ENCODE results near the gene NPHP3. TPM values are rescaled to one million over a fixed set of nuclear protein-coding genes. Genes with fewer than 3 reads are reported as not detected.

Gene NPHP3
- total RNA-seq, 1 donor: 41.3 TPM

DNA sequence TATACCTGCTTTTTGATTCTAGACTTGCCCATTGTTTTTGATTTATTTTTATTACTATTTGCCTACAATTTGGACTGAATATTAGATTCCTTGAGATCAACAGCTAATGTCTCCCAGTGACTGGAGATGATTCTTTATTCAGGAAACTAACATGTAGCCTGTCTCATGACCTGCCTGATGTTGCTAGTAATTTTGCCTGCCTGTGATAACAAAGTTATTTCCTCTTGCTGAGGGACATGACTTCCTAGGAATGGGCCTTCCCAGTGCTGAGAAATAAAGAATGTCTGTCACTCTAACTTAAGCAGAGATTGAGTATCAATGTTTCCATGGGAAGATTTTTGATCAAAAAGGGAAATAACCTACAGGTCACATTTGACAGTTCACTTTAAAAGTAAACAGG, 13.4 kb upstream of the NPHP3 start:
- no peak overlapping the region for H3K27ac ChIP-seq (ENCODE audit: low read depth, low read length)
- no peaks in the 10 kb centered on the region for H3K4me1 ChIP-seq (ENCODE audit: insufficient read depth, low read length)
- H3K79me2 ChIP-seq (ENCODE audit: insufficient read depth, low read length): no peaks in the 10 kb centered on the region
- H3K9me3 ChIP-seq (ENCODE audit: low read depth, low read length): no peaks in the 10 kb centered on the region
- no peaks in the 10 kb centered on the region for H4K20me1 ChIP-seq (ENCODE audit: insufficient read depth, low read length)
- no peak overlapping the region for H2AFZ ChIP-seq (ENCODE audit: low read length)
- H3K36me3 ChIP-seq (ENCODE audit: insufficient read depth, low read length): no peaks in the 10 kb centered on the region
- peaks cover 16% of the 10 kb centered on the region for H3K27me3 ChIP-seq (ENCODE audit: insufficient read depth, low read length)
- no peak overlapping the region for H3K4me3 ChIP-seq (ENCODE audit: insufficient read depth, low read length)
- no peak for TF ChIP-seq CTCF (IDR thresholded peaks at IDR 0.05; ENCODE audit: extremely low read depth, low read depth, low read length)
- no peak overlapping the region for H3K4me2 ChIP-seq (ENCODE audit: insufficient read depth, low read length)
- DNase-seq (ENCODE audit: insufficient read length, low spot score, missing footprints): no peak

- Histone ChIP-seq H3K9me3 (ENCODE audit: low read depth, low read length) (no peaks in the 10 kb centered on the region), H3K4me1 (ENCODE audit: insufficient read depth, low read length) (no peaks in the 10 kb centered on the region), H2AFZ (ENCODE audit: low read length) (no peak overlapping the region), H3K79me2 (ENCODE audit: insufficient read depth, low read length) (no peaks in the 10 kb centered on the region), H3K36me3 (ENCODE audit: insufficient read depth, low read length) (no peaks in the 10 kb centered on the region), H3K4me2 (ENCODE audit: insufficient read depth, low read length) (no peak overlapping the region), H3K27ac (ENCODE audit: low read depth, low read length) (no peak overlapping the region), H3K4me3 (ENCODE audit: insufficient read depth, low read length) (no peak overlapping the region), H3K27me3 (ENCODE audit: insufficient read depth, low read length) (peaks cover 11% of the 10 kb centered on the region), H4K20me1 (ENCODE audit: insufficient read depth, low read length) (no peaks in the 10 kb centered on the region)
- peak; percentile 62 for TF ChIP-seq CTCF (IDR thresholded peaks at IDR 0.05; ENCODE audit: extremely low read depth, low read depth, low read length)
- DNase-seq (ENCODE audit: insufficient read length, low spot score, missing footprints): no peak
These were observed 8.8 kb upstream of the NPHP3 start for GRCh38 chr3:132730891-132731580.

DNA sequence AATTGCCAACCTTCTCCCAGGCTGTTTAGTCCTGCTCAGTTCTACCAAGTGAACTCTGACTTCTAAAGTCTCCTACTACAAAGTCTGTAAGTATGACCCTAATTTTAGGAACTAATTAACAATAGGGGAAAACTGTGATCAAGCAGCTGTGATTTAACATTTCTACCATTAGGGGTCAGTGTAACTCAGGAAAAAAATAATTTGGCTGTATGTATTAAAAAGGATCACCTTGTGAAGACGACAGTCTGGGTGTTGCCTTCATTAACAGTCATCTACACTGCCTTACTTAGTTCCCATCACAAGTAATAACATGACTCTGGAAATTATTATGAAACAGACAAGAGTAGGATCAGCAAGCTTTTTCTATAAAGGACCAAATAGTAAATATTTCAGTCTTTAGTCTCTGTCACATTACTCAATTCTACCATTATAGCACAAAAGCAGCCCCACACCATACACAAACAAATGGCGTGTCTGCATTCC, 4.2 kb upstream of the NPHP3 start:
- Histone ChIP-seq H3K27me3 (ENCODE audit: insufficient read depth, low read length) (peaks cover 6% of the 10 kb centered on the region), H3K4me2 (ENCODE audit: insufficient read depth, low read length) (no peak overlapping the region), H4K20me1 (ENCODE audit: insufficient read depth, low read length) (no peaks in the 10 kb centered on the region), H3K9me3 (ENCODE audit: low read depth, low read length) (no peaks in the 10 kb centered on the region), H2AFZ (ENCODE audit: low read length) (no peak overlapping the region), H3K36me3 (ENCODE audit: insufficient read depth, low read length) (no peaks in the 10 kb centered on the region), H3K27ac (ENCODE audit: low read depth, low read length) (no peak overlapping the region), H3K4me3 (ENCODE audit: insufficient read depth, low read length) (no peak overlapping the region), H3K4me1 (ENCODE audit: insufficient read depth, low read length) (peaks cover 8% of the 10 kb centered on the region), H3K79me2 (ENCODE audit: insufficient read depth, low read length) (peaks cover 8% of the 10 kb centered on the region)
- peak; percentile 86 for DNase-seq (ENCODE audit: insufficient read length, low spot score, missing footprints)
- TF ChIP-seq CTCF (IDR thresholded peaks at IDR 0.05; ENCODE audit: extremely low read depth, low read depth, low read length): peak; percentile 80

GRCh38 chr3:132723024-132723950, 1.1 kb upstream of the NPHP3 start:
- peak overlapping the region; percentile 86 for H3K4me3 ChIP-seq (ENCODE audit: insufficient read depth, low read length)
- H3K4me2 ChIP-seq (ENCODE audit: insufficient read depth, low read length): peak overlapping the region; percentile 96
- peak overlapping the region; percentile 98 for H2AFZ ChIP-seq (ENCODE audit: low read length)
- peaks cover 10% of the 10 kb centered on the region for H3K36me3 ChIP-seq (ENCODE audit: insufficient read depth, low read length)
- peaks cover 32% of the 10 kb centered on the region for H3K79me2 ChIP-seq (ENCODE audit: insufficient read depth, low read length)
- DNase-seq (ENCODE audit: insufficient read length, low spot score, missing footprints): peak; percentile 50
- no peak for TF ChIP-seq CTCF (IDR thresholded peaks at IDR 0.05; ENCODE audit: extremely low read depth, low read depth, low read length)
- H3K27me3 ChIP-seq (ENCODE audit: insufficient read depth, low read length): no peaks in the 10 kb centered on the region
- H4K20me1 ChIP-seq (ENCODE audit: insufficient read depth, low read length): peaks cover 8% of the 10 kb centered on the region
- peaks cover 19% of the 10 kb centered on the region for H3K4me1 ChIP-seq (ENCODE audit: insufficient read depth, low read length)
- H3K27ac ChIP-seq (ENCODE audit: low read depth, low read length): peak overlapping the region; percentile 80
- no peaks in the 10 kb centered on the region for H3K9me3 ChIP-seq (ENCODE audit: low read depth, low read length)
